ENCODE measurements around the gene AMPD3. TPM values are rescaled to one million over a fixed set of nuclear protein-coding genes. Genes with fewer than 3 reads are reported as not detected.

The AMPD3 gene
- total RNA-seq, 1 donor from 2014 or later = 9.8 TPM

- Histone ChIP-seq H3K27me3 (ENCODE audit: low read depth) (no peaks in the 10 kb centered on the region), H3K4me1 (no peaks in the 10 kb centered on the region), H3K9me3 (no peaks in the 10 kb centered on the region), H3K4me3 (no peak overlapping the region), H3K27ac (no peak overlapping the region), H3K36me3 (peaks cover 44% of the 10 kb centered on the region)
- ATAC-seq = no peak
- no peak for DNase-seq
- no peak for TF ChIP-seq CTCF (IDR thresholded peaks at IDR 0.05)
- intact Hi-C loops (cut with DNase I) = no loop called here
Measured at GRCh38 chr11:10486161-10486840, 31.2 kb downstream of the AMPD3 start.

- H3K4me1 ChIP-seq = no peaks in the 10 kb centered on the region
- no peaks in the 10 kb centered on the region for H3K27me3 ChIP-seq (ENCODE audit: low read depth)
- H3K9me3 ChIP-seq = no peaks in the 10 kb centered on the region
- intact Hi-C loops (cut with DNase I) = no loop called here
- DNase-seq (no peak), ATAC-seq (no peak)
- peaks cover 38% of the 10 kb centered on the region for H3K36me3 ChIP-seq
- no peak overlapping the region for H3K27ac ChIP-seq
- H3K4me3 ChIP-seq = no peak overlapping the region
- TF ChIP-seq CTCF (IDR thresholded peaks at IDR 0.05) = no peak
Measured at GRCh38 chr11:10487002-10487647, 32.1 kb downstream of the AMPD3 start.

GRCh38 chr11:10488121-10488933 lies 33.3 kb downstream of the AMPD3 start:
- Histone ChIP-seq H3K4me3 (no peak overlapping the region), H3K9me3 (no peaks in the 10 kb centered on the region), H3K27me3 (ENCODE audit: low read depth) (no peaks in the 10 kb centered on the region), H3K4me1 (no peaks in the 10 kb centered on the region), H3K36me3 (peaks cover 41% of the 10 kb centered on the region), H3K27ac (no peak overlapping the region)
- intact Hi-C loops (cut with DNase I) = no loop called here
- DNase-seq (no peak), ATAC-seq (peak; percentile 71 to 76)
- TF ChIP-seq CTCF (IDR thresholded peaks at IDR 0.05) = no peak

GRCh38 chr11:10488934-10489691 lies 34.0 kb downstream of the AMPD3 start:
- peak; percentile 69 to 73 for ATAC-seq
- Histone ChIP-seq H3K27me3 (ENCODE audit: low read depth) (no peaks in the 10 kb centered on the region), H3K4me1 (no peaks in the 10 kb centered on the region), H3K4me3 (no peak overlapping the region), H3K36me3 (peaks cover 42% of the 10 kb centered on the region), H3K27ac (no peak overlapping the region), H3K9me3 (no peaks in the 10 kb centered on the region)
- TF ChIP-seq CTCF (IDR thresholded peaks at IDR 0.05) = no peak
- intact Hi-C loops (cut with DNase I) = no loop called here
- DNase-seq = no peak

GRCh38 chr11:10490032-10490397 lies 35.0 kb downstream of the AMPD3 start:
- Histone ChIP-seq H3K36me3 (peaks cover 39% of the 10 kb centered on the region), H3K9me3 (no peaks in the 10 kb centered on the region), H3K4me1 (no peaks in the 10 kb centered on the region), H3K4me3 (no peak overlapping the region), H3K27ac (no peak overlapping the region), H3K27me3 (ENCODE audit: low read depth) (no peaks in the 10 kb centered on the region)
- DNase-seq (no peak), ATAC-seq (no peak)
- intact Hi-C loops (cut with DNase I) = no loop called here
- TF ChIP-seq CTCF (IDR thresholded peaks at IDR 0.05) = no peak

Measured in lower lobe of right lung (tissue), 2 donors.